HepG2 (cell line): Measurements from ENCODE around the gene DTNA. TPM values are rescaled to one million over a fixed set of nuclear protein-coding genes. Genes with fewer than 3 reads are reported as not detected.

Source experiments
- ATAC-seq: fragments of 200-7000 bp; cut with Tn5 transposase; 3 replicates; pipeline ENCODE4 v1.9.1; 2020; ENCODE audit warnings: mild to moderate bottlenecking, moderate library complexity
- BruUV-seq: library from RNA; stranded (reverse); fragments of 400-500 nt; replicated peaks from 2 replicates; lab custom pipeline; 2021; lab: Mats Ljungman, UMichigan
- CTCF ChIA-PET: fragments of 300-600 bp; formaldehyde crosslinking; extraction: SDS; loops from one replicate; lab custom pipeline; 2021; ENCODE audit warnings: low total read pairs, inconsistent platforms, low intra/inter-chr PET ratio; lab: Yijun Ruan, JAX
- POLR2A ChIA-PET: fragments of 350-600 bp; sonication (Branson Sonifier 250); formaldehyde crosslinking; loops from one replicate; lab custom pipeline; 2020; ENCODE audit warnings: antibody characterized with exemption, inconsistent platforms; lab: Yijun Ruan, JAX
- DNase-seq: peaks from one replicate; pipeline ENCODE4 v3.0.0-alpha.2; 2015; ENCODE audit warnings: low spot score
- FAIRE-seq: peaks from 3 replicates; lab custom pipeline; 2011; peaks lifted over from hg19 to GRCh38; lab: Jason Lieb, UNC
- H2AFZ ChIP-seq: one replicate; pipeline ENCODE4 v1.6.1; 2011; ENCODE audit warnings: low read length, inconsistent platforms
- H3K27ac ChIP-seq: fragments of 300-600 bp; 3 replicates; pipeline ENCODE4 v1.8.0; 2011; ENCODE audit warnings: mixed run types, mild to moderate bottlenecking, mixed read lengths, low read length, inconsistent platforms; ENCODE audit not compliant: insufficient read depth; ENCODE audit errors: extremely low read length
- H3K27me3 ChIP-seq, 2 experiments: fragments of 200-600 bp in 1 of 2; 2 replicates in 1 of 2; 3 replicates in 1 of 2; pipeline versions ENCODE4 v1.6.0 to v1.8.0; 2011; ENCODE audit warnings: low read length in 2 of 2, mild to moderate bottlenecking in 2 of 2, moderate library complexity in 2 of 2, inconsistent platforms in 1 of 2; ENCODE audit not compliant: insufficient read depth in 2 of 2, control insufficient read depth in 1 of 2
- H3K36me3 ChIP-seq, 2 experiments: fragments of 200-600 bp in 1 of 2; replicated peaks in 1 of 2; 2 replicates in 1 of 2; 3 replicates in 1 of 2; pipeline versions ENCODE4 v1.5.1 to v1.8.0; 2011; ENCODE audit warnings: low read length in 2 of 2, inconsistent platforms in 1 of 2; ENCODE audit not compliant: insufficient read depth in 2 of 2, control insufficient read depth in 1 of 2
- H3K4me1 ChIP-seq: 2 replicates; pipeline ENCODE4 v1.5.1; 2012; ENCODE audit warnings: low read length, inconsistent platforms; ENCODE audit not compliant: insufficient read depth
- H3K4me2 ChIP-seq: 2 replicates; pipeline ENCODE4 v1.6.0; 2011; ENCODE audit warnings: low read depth, low read length, inconsistent platforms
- H3K4me3 ChIP-seq, 3 experiments: fragments of 200-600 bp in 1 of 3; sonication (generic), shearing (Covaris generic) in 1 of 3; replicated peaks in 1 of 3; 2 replicates each; pipeline ENCODE4 v1.5.1; 2011 to 2016; ENCODE audit warnings: low read length in 3 of 3, inconsistent platforms in 2 of 3, low read depth in 2 of 3, mild to moderate bottlenecking in 2 of 3, control low read depth in 1 of 3, mixed read lengths in 1 of 3; ENCODE audit not compliant: insufficient read depth in 1 of 3
- H3K79me2 ChIP-seq: one replicate; pipeline ENCODE4 v1.6.1; 2011; ENCODE audit warnings: low read length, inconsistent platforms; ENCODE audit not compliant: insufficient read depth
- H3K9ac ChIP-seq: 2 replicates; pipeline ENCODE4 v1.6.0; 2011; ENCODE audit warnings: mild to moderate bottlenecking, low read depth, low read length, inconsistent platforms; ENCODE audit not compliant: insufficient read depth
- H3K9me3 ChIP-seq: 2 replicates; pipeline ENCODE4 v1.5.1; 2012; ENCODE audit warnings: mild to moderate bottlenecking, low read length
- H4K20me1 ChIP-seq: 2 replicates; pipeline ENCODE4 v1.6.0; 2011; ENCODE audit warnings: inconsistent platforms, mild to moderate bottlenecking, low read length, moderate library complexity; ENCODE audit not compliant: insufficient read depth
- ARNT ChIP-seq: fragments of 450-650 bp; IDR thresholded peaks from 2 replicates; pipeline ENCODE4 v1.6.1; 2017
- CBFB ChIP-seq: sonication (generic); formaldehyde crosslinking; IDR thresholded peaks from 2 replicates; pipeline ENCODE4 v1.4.0; 2020; ENCODE audit warnings: missing genetic modification reagents
- KDM1A ChIP-seq: IDR thresholded peaks from 2 replicates; pipeline ENCODE4 v1.6.1; 2016; ENCODE audit warnings: missing compliant biosample characterization
- KDM2A ChIP-seq: sonication (generic); formaldehyde crosslinking; IDR thresholded peaks from 2 replicates; pipeline ENCODE4 v1.4.0; 2020; ENCODE audit warnings: low read depth, missing genetic modification reagents, borderline replicate concordance
- MED13 ChIP-seq: sonication (generic); formaldehyde crosslinking; IDR thresholded peaks from 2 replicates; pipeline ENCODE4 v1.5.0; 2020; ENCODE audit warnings: missing genetic modification reagents
- MXD1 ChIP-seq: sonication (generic); formaldehyde crosslinking; IDR thresholded peaks from 2 replicates; pipeline ENCODE4 v1.4.0; 2020; ENCODE audit warnings: mild to moderate bottlenecking, missing genetic modification reagents
- MYC ChIP-seq: sonication (generic); formaldehyde crosslinking; IDR thresholded peaks from 2 replicates; pipeline ENCODE4 v1.9.0; 2021; ENCODE audit warnings: missing genetic modification reagents, borderline replicate concordance
- PLRG1 ChIP-seq: fragments of 450-650 bp; conservative IDR thresholded peaks from 2 replicates; pipeline ENCODE4 v1.6.1; 2016
- RFX3 ChIP-seq: IDR thresholded peaks from 2 replicates; pipeline ENCODE4 v1.6.1; 2016; ENCODE audit warnings: missing biosample characterization, missing genetic modification reagents
- ZNF180 ChIP-seq: sonication (generic); formaldehyde crosslinking; IDR thresholded peaks from 2 replicates; pipeline ENCODE4 v1.4.0; 2020; ENCODE audit warnings: low read depth, missing genetic modification reagents, borderline replicate concordance
- ZNF230 ChIP-seq: sonication (generic); formaldehyde crosslinking; IDR thresholded peaks from 2 replicates; pipeline ENCODE4 v1.4.0; 2020; ENCODE audit warnings: mild to moderate bottlenecking, missing genetic modification reagents
- ZNF260 ChIP-seq: sonication (generic); formaldehyde crosslinking; IDR thresholded peaks from 2 replicates; pipeline ENCODE4 v1.4.0; 2020; ENCODE audit warnings: missing genetic modification reagents, low read depth, mild to moderate bottlenecking, borderline replicate concordance
- ZNF749 ChIP-seq: sonication (generic); formaldehyde crosslinking; IDR thresholded peaks from 2 replicates; pipeline ENCODE4 v1.8.0; 2022; ENCODE audit warnings: mild to moderate bottlenecking, missing genetic modification reagents, moderate library complexity, borderline replicate concordance
- ZSCAN29 ChIP-seq: sonication (generic); formaldehyde crosslinking; conservative IDR thresholded peaks from 2 replicates; pipeline ENCODE4 v1.4.0; 2020; ENCODE audit warnings: mild to moderate bottlenecking, missing genetic modification reagents
- in situ Hi-C: cut with HindIII; loops from 2 replicates; pipeline ENCODE4 v1.10.0; 2017; ENCODE audit warnings: low pct_unique_long_range_greater_than_20kb; ENCODE audit not compliant: extremely low pct_ligation_motif_present
- intact Hi-C: fragments of 100-400 bp; cut with micrococcal nuclease; formaldehyde crosslinking; loops from one replicate; pipeline ENCODE4 v1.10.0; 2022; ENCODE audit not compliant: unreplicated experiment
- polyA plus RNA-seq, 8 experiments: library from polyadenylated mRNA; depleted of rRNA in 3 of 8; stranded (reverse) in 7 of 8; unstranded in 1 of 8; fragments of >200 nt; fragmentation: Illumina TruSeq in 4 of 8; extraction: Trizol in 4 of 8; gene quantifications; 2 replicates each; pipeline versions ENCODE4 v1.2.1 to v1.2.3, GENCODE V29; 2011 to 2016; ENCODE audit warnings: low read depth in 4 of 8, missing spikeins in 1 of 8, mixed read lengths in 1 of 8; ENCODE audit not compliant: insufficient read depth in 1 of 8
- total RNA-seq, 5 experiments: library from RNA; depleted of rRNA; stranded (reverse); fragments of >200 nt; fragmentation: Illumina TruSeq; extraction: Trizol; gene quantifications; 2 replicates each; pipeline ENCODE4 v1.2.3, GENCODE V29; 2016; ENCODE audit warnings: low read depth in 1 of 5

DTNA gene
- total and polyA plus RNA-seq, 2 of the 13 experiments (the other 11 are each of a cell fraction or from before 2014, with no cell fraction given), result 8.5 to 29.0 TPM

GRCh38 chr18:34758378-34758948 lies 48.4 kb downstream of the DTNA start:
- Histone ChIP-seq H3K4me2 (no peak overlapping the region), H3K4me3 (no peak overlapping the region), H3K79me2 (no peaks in the 10 kb centered on the region), H4K20me1 (no peaks in the 10 kb centered on the region), H3K27me3 (no peaks in the 10 kb centered on the region), H3K9me3 (no peaks in the 10 kb centered on the region), H2AFZ (no peak overlapping the region), H3K9ac (no peak overlapping the region)
- in situ Hi-C loops, result no loop called here
- ATAC-seq, result no peak
- CTCF ChIA-PET, result no interaction called here
- no peak for FAIRE-seq
- intact Hi-C loops, result no loop called here
- TF ChIP-seq ZNF260 (CRISPR knock-in tag), result no peak
- no peak for TF ChIP-seq MXD1 (CRISPR knock-in tag)
- TF ChIP-seq ZSCAN29 (CRISPR knock-in tag), result no peak
- no peak for TF ChIP-seq MYC (CRISPR knock-in tag)
- no peak for TF ChIP-seq MED13 (CRISPR knock-in tag)
- no peak for TF ChIP-seq KDM1A (CRISPR knock-in tag)
- TF ChIP-seq ZNF180 (CRISPR knock-in tag), result no peak
- TF ChIP-seq CBFB (CRISPR knock-in tag), result no peak
- TF ChIP-seq KDM2A (CRISPR knock-in tag), result no peak
- no peak for TF ChIP-seq RFX3 (CRISPR knock-in tag)
- TF ChIP-seq ZNF230 (CRISPR knock-in tag), result no peak
- no peak for TF ChIP-seq ZNF749 (CRISPR knock-in tag)
- TF ChIP-seq PLRG1, result no peak
- TF ChIP-seq ARNT, result no peak
- TF ChIP-seq, all 625 proteins: peak for 0
- H3K27ac ChIP-seq, result no peak overlapping the region
- DNase-seq, result no peak
- H3K36me3 ChIP-seq, result no peaks in the 10 kb centered on the region
- BruUV-seq, result no TSS peak
- no peaks in the 10 kb centered on the region for H3K4me1 ChIP-seq
- POLR2A ChIA-PET, result no interaction called here
